Lung (tissue), 12 donors: ENCODE data around the gene RSPO1. TPM values are rescaled to one million over a fixed set of nuclear protein-coding genes. Genes with fewer than 3 reads are reported as not detected.
A peak's percentile ranks its signal among the peaks of the same experiment; 100 is the strongest.

Experiments
- ATAC-seq: fragments of 200-7000 bp; cut with Tn5 transposase; one replicate; pipeline ENCODE4 v1.9.1; 2020; ENCODE audit warnings: moderate number of reproducible peaks; ENCODE audit not compliant: insufficient read depth, low FRiP score
- DNase-seq, 3 donors: peaks; one replicate each; pipeline ENCODE4 v3.0.0-alpha.2; 2013 to 2017
- H3K27ac ChIP-seq, 2 donors: one replicate each; pipeline ENCODE4 v1.5.1; 2013; ENCODE audit warnings: mild to moderate bottlenecking in 2 of 2, moderate library complexity in 2 of 2, control low read depth in 1 of 2, inconsistent platforms in 1 of 2, low read depth in 1 of 2, low read length in 1 of 2
- H3K27me3 ChIP-seq, 3 donors: one replicate each; pipeline ENCODE4 v1.5.1; 2013; ENCODE audit warnings: low read length in 2 of 3; ENCODE audit not compliant: control insufficient read depth in 3 of 3, insufficient read depth in 3 of 3
- H3K36me3 ChIP-seq, 4 donors: one replicate each; pipeline ENCODE4 v1.5.1; 2013; ENCODE audit warnings: low read length in 4 of 4, mild to moderate bottlenecking in 1 of 4, moderate library complexity in 1 of 4; ENCODE audit not compliant: control insufficient read depth in 4 of 4, insufficient read depth in 4 of 4
- H3K4me1 ChIP-seq, 5 donors: one replicate each; pipeline ENCODE4 v1.5.1; 2013; ENCODE audit warnings: low read length in 5 of 5, mild to moderate bottlenecking in 2 of 5, moderate library complexity in 1 of 5; ENCODE audit not compliant: control insufficient read depth in 5 of 5, insufficient read depth in 5 of 5
- H3K4me3 ChIP-seq: one replicate; pipeline ENCODE4 v1.5.1; 2013; ENCODE audit warnings: mild to moderate bottlenecking, control low read depth, moderate library complexity
- H3K9ac ChIP-seq, 2 donors: one replicate each; pipeline ENCODE4 v1.5.1; 2013; ENCODE audit warnings: low read length in 2 of 2, control low read depth in 1 of 2; ENCODE audit not compliant: insufficient read depth in 1 of 2
- H3K9me3 ChIP-seq, 4 donors: one replicate each; pipeline ENCODE4 v1.5.1; 2013; ENCODE audit warnings: low read length in 3 of 4, mild to moderate bottlenecking in 1 of 4, moderate library complexity in 1 of 4; ENCODE audit not compliant: control insufficient read depth in 4 of 4, insufficient read depth in 3 of 4
- WGBS, 2 donors: extraction: QIAGEN DNeasy Blood & Tissue Kit; methylation state at CpG; one replicate each; pipeline ENCODE4 v1.1.7; 2013; 5-methylcytosine and 5-hydroxymethylcytosine counted together
- polyA plus RNA-seq, 2 donors: library from polyadenylated mRNA; stranded (reverse); fragments of 200-250 nt; gene quantifications; one replicate each; pipeline ENCODE4 v1.2.1, GENCODE V29; 2013
- total RNA-seq, 2 donors: library from RNA; depleted of rRNA in 1 of 2; stranded (reverse); fragments of >200 nt in 1 of 2; gene quantifications; one replicate each; pipeline ENCODE4 v1.2.1, GENCODE V29; 2014 to 2021
- TF ChIP-seq, protein P1 (sequence below): IDR thresholded peaks from 2 replicates; pipeline ENCODE4 v1.5.1; 2012; ENCODE audit warnings: mild to moderate bottlenecking; ENCODE audit errors: control extremely low read depth, extremely low read depth
- donor health status: control.
- donor health status: control.
- donor health status: Bipolar disorder and iron deficiency.
- donor health status: healthy.
- donor health status: DM: yes; HTN: yes; CAD: no.

The RSPO1 gene
- total and polyA plus RNA-seq, 4 donors: 0.43 to 1.7 (median 1.2) TPM

DNA sequence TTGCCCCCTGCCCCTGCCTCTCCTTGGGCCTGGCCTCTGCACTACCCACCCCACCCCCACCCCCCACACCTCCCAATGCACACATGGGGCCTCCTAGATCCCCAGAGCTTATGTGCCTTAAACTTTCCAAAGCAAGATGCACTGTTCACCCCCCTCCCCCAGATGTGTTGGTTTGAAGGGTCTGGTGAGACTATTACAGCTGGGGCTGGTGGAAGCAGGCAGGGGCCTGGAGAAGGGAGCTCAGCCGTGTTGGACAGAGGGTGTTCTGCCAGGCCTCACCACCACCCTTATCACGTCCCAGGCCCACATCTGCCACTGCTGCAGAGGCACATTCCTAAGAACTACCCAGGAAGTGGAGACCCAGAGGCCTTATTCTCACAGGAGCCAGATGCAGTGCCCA, 18.3 kb upstream of the RSPO1 start:
- no peak overlapping the region for H3K9ac ChIP-seq
- H3K36me3 ChIP-seq: no peaks in the 10 kb centered on the region
- no peak for ATAC-seq
- no peaks in the 10 kb centered on the region for H3K4me1 ChIP-seq
- H3K4me3 ChIP-seq: no peak overlapping the region
- no peaks in the 10 kb centered on the region for H3K27me3 ChIP-seq
- TF ChIP-seq, protein P1, sequence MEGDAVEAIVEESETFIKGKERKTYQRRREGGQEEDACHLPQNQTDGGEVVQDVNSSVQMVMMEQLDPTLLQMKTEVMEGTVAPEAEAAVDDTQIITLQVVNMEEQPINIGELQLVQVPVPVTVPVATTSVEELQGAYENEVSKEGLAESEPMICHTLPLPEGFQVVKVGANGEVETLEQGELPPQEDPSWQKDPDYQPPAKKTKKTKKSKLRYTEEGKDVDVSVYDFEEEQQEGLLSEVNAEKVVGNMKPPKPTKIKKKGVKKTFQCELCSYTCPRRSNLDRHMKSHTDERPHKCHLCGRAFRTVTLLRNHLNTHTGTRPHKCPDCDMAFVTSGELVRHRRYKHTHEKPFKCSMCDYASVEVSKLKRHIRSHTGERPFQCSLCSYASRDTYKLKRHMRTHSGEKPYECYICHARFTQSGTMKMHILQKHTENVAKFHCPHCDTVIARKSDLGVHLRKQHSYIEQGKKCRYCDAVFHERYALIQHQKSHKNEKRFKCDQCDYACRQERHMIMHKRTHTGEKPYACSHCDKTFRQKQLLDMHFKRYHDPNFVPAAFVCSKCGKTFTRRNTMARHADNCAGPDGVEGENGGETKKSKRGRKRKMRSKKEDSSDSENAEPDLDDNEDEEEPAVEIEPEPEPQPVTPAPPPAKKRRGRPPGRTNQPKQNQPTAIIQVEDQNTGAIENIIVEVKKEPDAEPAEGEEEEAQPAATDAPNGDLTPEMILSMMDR: no peak
- no peak overlapping the region for H3K27ac ChIP-seq
- no peaks in the 10 kb centered on the region for H3K9me3 ChIP-seq
- 52 to 84% methylated on average over 2 of the region's 2 CpGs for WGBS, 2 donors
- no peak for DNase-seq

DNA sequence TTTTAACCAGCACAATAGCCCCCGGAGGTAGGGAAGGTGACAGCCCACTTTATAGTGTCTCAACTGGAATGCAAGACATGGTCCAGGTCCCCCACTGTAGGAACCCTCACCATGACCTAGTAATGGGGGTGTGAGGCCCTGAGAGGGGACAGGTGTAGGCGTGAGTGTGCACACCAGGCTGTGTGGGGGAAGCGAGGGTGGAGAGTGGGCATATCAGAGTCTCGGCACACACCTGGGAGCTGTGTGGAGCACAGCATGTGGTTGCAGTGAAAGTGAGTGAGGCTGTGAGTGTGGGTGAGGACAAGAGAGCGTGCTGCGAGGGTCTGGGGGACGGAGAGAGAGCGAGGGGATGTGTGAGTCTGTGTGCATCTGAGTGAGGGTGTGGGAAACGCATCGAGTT, 17.1 kb upstream of the RSPO1 start:
- Histone ChIP-seq H3K27me3 (no peaks in the 10 kb centered on the region), H3K4me1 (no peaks in the 10 kb centered on the region), H3K4me3 (no peak overlapping the region), H3K9me3 (no peaks in the 10 kb centered on the region), H3K27ac (no peak overlapping the region), H3K9ac (no peak overlapping the region), H3K36me3 (no peaks in the 10 kb centered on the region)
- TF ChIP-seq, protein P1: no peak
- ATAC-seq: no peak
- WGBS, 2 donors: 75 to 89% methylated on average over 10 of the region's 10 CpGs
- DNase-seq: no peak

DNA sequence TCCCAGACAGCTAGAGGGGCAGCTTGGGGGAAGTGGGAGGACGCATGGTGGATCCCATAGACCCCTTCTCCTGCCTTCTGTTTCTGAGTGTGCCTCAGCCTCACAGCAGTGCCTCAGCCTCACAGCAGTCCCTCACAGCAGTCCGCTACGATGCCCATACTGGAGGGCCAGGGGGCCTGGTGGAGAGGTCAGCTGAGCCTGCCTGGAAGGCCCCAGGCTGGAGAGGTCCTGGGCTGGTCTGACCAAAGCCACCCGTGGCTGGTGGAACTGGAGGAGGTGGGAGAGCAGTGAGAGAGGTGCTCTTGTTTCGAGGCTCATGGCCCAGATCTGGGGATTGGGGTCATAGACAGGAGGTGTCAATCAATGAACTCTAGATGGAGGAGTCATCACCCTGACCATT, 16.0 kb upstream of the RSPO1 start:
- H3K27ac ChIP-seq: no peak overlapping the region
- no peaks in the 10 kb centered on the region for H3K36me3 ChIP-seq
- DNase-seq (no peak), ATAC-seq (no peak)
- H3K4me1 ChIP-seq: no peaks in the 10 kb centered on the region
- WGBS, 2 donors: 80 to 85% methylated on average over 5 of the region's 5 CpGs
- no peaks in the 10 kb centered on the region for H3K9me3 ChIP-seq
- H3K4me3 ChIP-seq: no peak overlapping the region
- no peaks in the 10 kb centered on the region for H3K27me3 ChIP-seq
- TF ChIP-seq, protein P1: no peak
- no peak overlapping the region for H3K9ac ChIP-seq

DNA sequence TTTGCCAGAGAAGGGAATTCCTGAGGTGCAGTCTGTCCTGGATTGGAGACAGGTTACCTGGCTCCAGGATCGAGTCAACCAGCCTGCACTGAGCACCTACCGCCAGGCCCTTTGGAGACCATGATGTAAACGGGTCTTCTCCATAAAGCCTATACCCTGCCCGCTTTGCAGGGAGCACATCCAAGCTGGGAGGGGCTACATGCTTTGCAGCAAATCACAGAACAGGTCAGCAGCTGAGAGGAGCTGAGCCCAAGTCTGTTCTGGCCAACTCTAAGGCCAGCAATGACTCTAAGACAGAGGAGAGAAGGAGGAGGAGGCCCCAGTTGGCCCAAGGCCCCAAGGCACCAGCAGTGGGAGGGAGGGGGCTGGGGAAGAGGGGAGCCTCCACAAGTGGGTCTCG, 15.5 kb upstream of the RSPO1 start:
- no peak overlapping the region for H3K27ac ChIP-seq
- H3K36me3 ChIP-seq: no peaks in the 10 kb centered on the region
- no peaks in the 10 kb centered on the region for H3K27me3 ChIP-seq
- H3K4me3 ChIP-seq: no peak overlapping the region
- ATAC-seq (no peak), DNase-seq (peak in 2 of 3 donors; percentile 8 to 39)
- H3K9ac ChIP-seq: no peak overlapping the region
- H3K9me3 ChIP-seq: no peaks in the 10 kb centered on the region
- TF ChIP-seq, protein P1: no peak
- WGBS, 2 donors: 59 to 74% methylated on average over 5 of the region's 5 CpGs
- no peaks in the 10 kb centered on the region for H3K4me1 ChIP-seq
